CD14-positive monocyte (primary cell): ENCODE measurements around the gene NAT14. TPM values are rescaled to one million over a fixed set of nuclear protein-coding genes. Genes with fewer than 3 reads are reported as not detected.
A peak's percentile ranks its signal among the peaks of the same experiment; 100 is the strongest.

Experiments used
- DNase-seq, 3 donors: peaks; one replicate each; pipeline ENCODE4 v3.0.0-alpha.2; 2011 to 2022
- H2AFZ ChIP-seq: 2 replicates; pipeline ENCODE4 v1.6.0; 2012; ENCODE audit warnings: mild to moderate bottlenecking, low read depth, low read length, inconsistent platforms; ENCODE audit not compliant: insufficient read depth, poor library complexity, severe bottlenecking
- H3K27ac ChIP-seq, 2 donors: 1 replicate in 1 of 2; 2 replicates in 1 of 2; pipeline ENCODE4 v1.5.1; 2012 to 2013; ENCODE audit warnings: low read length in 2 of 2, control low read depth in 1 of 2, inconsistent platforms in 1 of 2, low read depth in 1 of 2, mild to moderate bottlenecking in 1 of 2
- H3K27me3 ChIP-seq, 2 donors: one replicate each; pipeline versions ENCODE4 v1.6.0 to v1.6.1; 2011 to 2013; ENCODE audit warnings: low read length in 2 of 2; ENCODE audit not compliant: control insufficient read depth in 2 of 2, insufficient read depth in 2 of 2
- H3K36me3 ChIP-seq, 2 donors: replicated peaks in 1 of 2; 1 replicate in 1 of 2; 2 replicates in 1 of 2; pipeline versions ENCODE4 v1.5.1 to v1.6.1; 2012 to 2013; ENCODE audit warnings: low read length in 2 of 2, control low read depth in 1 of 2, inconsistent platforms in 1 of 2, mild to moderate bottlenecking in 1 of 2; ENCODE audit not compliant: insufficient read depth in 2 of 2, control insufficient read depth in 1 of 2
- H3K4me1 ChIP-seq, 2 donors: 1 replicate in 1 of 2; 2 replicates in 1 of 2; pipeline versions ENCODE4 v1.5.1 to v1.6.1; 2012 to 2013; ENCODE audit warnings: low read length in 2 of 2, control low read depth in 1 of 2, inconsistent platforms in 1 of 2, mild to moderate bottlenecking in 1 of 2, moderate library complexity in 1 of 2; ENCODE audit not compliant: insufficient read depth in 2 of 2, control insufficient read depth in 1 of 2
- H3K4me2 ChIP-seq: replicated peaks from 2 replicates; pipeline ENCODE3; 2012; ENCODE audit warnings: low read length, moderate library complexity, mild to moderate bottlenecking; ENCODE audit not compliant: poor library complexity, severe bottlenecking; ENCODE audit errors: extremely low read depth
- H3K4me3 ChIP-seq, 3 experiments: fragments of 200-600 bp in 1 of 3; sonication (generic) in 1 of 3; replicated peaks in 1 of 3; 1 replicate in 2 of 3; 2 replicates in 1 of 3; pipeline ENCODE4 v1.5.1; 2011 to 2013; ENCODE audit warnings: low read length in 3 of 3, mild to moderate bottlenecking in 3 of 3, control low read depth in 2 of 3, low read depth in 2 of 3, inconsistent platforms in 1 of 3, moderate library complexity in 1 of 3
- H3K79me2 ChIP-seq: 2 replicates; pipeline ENCODE4 v1.6.0; 2012; ENCODE audit warnings: mild to moderate bottlenecking, control low read depth, inconsistent platforms, low read length, moderate library complexity; ENCODE audit not compliant: insufficient read depth
- H3K9ac ChIP-seq: 2 replicates; pipeline ENCODE4 v1.6.0; 2017; ENCODE audit warnings: low read length, mild to moderate bottlenecking; ENCODE audit not compliant: insufficient read depth, poor library complexity, severe bottlenecking
- H3K9me3 ChIP-seq, 2 donors: replicated peaks in 1 of 2; 1 replicate in 1 of 2; 2 replicates in 1 of 2; pipeline versions ENCODE4 v1.5.1 to v1.6.1; 2012 to 2013; ENCODE audit warnings: low read length in 2 of 2, control low read depth in 1 of 2; ENCODE audit not compliant: control insufficient read depth in 1 of 2, insufficient read depth in 1 of 2
- H4K20me1 ChIP-seq: 2 replicates; pipeline ENCODE4 v1.6.0; 2012; ENCODE audit warnings: mild to moderate bottlenecking, low read length, control low read depth, moderate library complexity; ENCODE audit not compliant: insufficient read depth
- H3K27ac Mint-ChIP-seq, 7 donors: one replicate each; pipeline ENCODE4 v1.8.0; 2020; ENCODE audit warnings: mild to moderate bottlenecking in 7 of 7, mixed read lengths in 7 of 7, moderate library complexity in 6 of 7, inconsistent platforms in 2 of 7
- H3K27me3 Mint-ChIP-seq, 3 donors: one replicate each; pipeline ENCODE4 v1.8.0; 2021 to 2022; ENCODE audit warnings: low read depth in 3 of 3, mild to moderate bottlenecking in 3 of 3, mixed read lengths in 3 of 3, moderate library complexity in 3 of 3, inconsistent platforms in 1 of 3
- H3K36me3 Mint-ChIP-seq, 2 donors: one replicate each; pipeline ENCODE4 v1.8.0; 2020; ENCODE audit warnings: mixed read lengths in 2 of 2, inconsistent platforms in 1 of 2, mild to moderate bottlenecking in 1 of 2
- H3K4me1 Mint-ChIP-seq: one replicate; pipeline ENCODE4 v1.8.0; 2020; ENCODE audit warnings: mild to moderate bottlenecking, mixed read lengths
- H3K4me3 Mint-ChIP-seq, 2 donors: one replicate each; pipeline ENCODE4 v1.8.0; 2020; ENCODE audit warnings: mild to moderate bottlenecking in 2 of 2, mixed read lengths in 2 of 2, moderate library complexity in 1 of 2
- H3K9me3 Mint-ChIP-seq, 7 donors: one replicate each; pipeline ENCODE4 v1.8.0; 2020 to 2022; ENCODE audit warnings: mixed read lengths in 7 of 7, mild to moderate bottlenecking in 6 of 7, moderate library complexity in 6 of 7, inconsistent platforms in 2 of 7
- WGBS: methylation state at CpG from one replicate; pipeline ENCODE4 v1.1.5; 2013; ENCODE audit warnings: missing lambda C conversion rate; ENCODE audit not compliant: insufficient coverage; 5-methylcytosine and 5-hydroxymethylcytosine counted together
- intact Hi-C, 2 donors: fragments of 100-400 bp; cut with micrococcal nuclease; formaldehyde crosslinking; loops; one replicate each; pipeline versions ENCODE4 v1.15.0 to v1.15.1; 2023
- polyA plus RNA-seq, 3 donors: library from polyadenylated mRNA; depleted of rRNA in 1 of 3; unstranded in 2 of 3; stranded (reverse) in 1 of 3; fragments of 300-500 nt in 2 of 3; fragments of >200 nt in 1 of 3; fragmentation: Illumina TruSeq in 2 of 3; gene quantifications; 1 replicate in 2 of 3; 2 replicates in 1 of 3; pipeline ENCODE4 v1.2.3, GENCODE V29; 2012 to 2021
- TF ChIP-seq, protein P1 (sequence below): fragments of 200-600 bp; IDR thresholded peaks from one replicate; pipeline ENCODE4 v1.8.0; 2022; ENCODE audit warnings: antibody characterized with exemption, mild to moderate bottlenecking

The NAT14 gene
- polyA plus RNA-seq, 3 donors = 1.5 to 2.2 (median 1.9) TPM

- DNase-seq = no peak
- no peaks in the 10 kb centered on the region for H3K36me3 Mint-ChIP-seq
- peaks cover 0 to 3% (median 0%) of the 10 kb centered on the region in 7 donors for H3K9me3 Mint-ChIP-seq
- no peaks in the 10 kb centered on the region for H3K36me3 ChIP-seq
- no peak overlapping the region for H2AFZ ChIP-seq
- no peak overlapping the region for H3K4me3 ChIP-seq
- H3K4me1 Mint-ChIP-seq = no peaks in the 10 kb centered on the region
- TF ChIP-seq, protein P1, sequence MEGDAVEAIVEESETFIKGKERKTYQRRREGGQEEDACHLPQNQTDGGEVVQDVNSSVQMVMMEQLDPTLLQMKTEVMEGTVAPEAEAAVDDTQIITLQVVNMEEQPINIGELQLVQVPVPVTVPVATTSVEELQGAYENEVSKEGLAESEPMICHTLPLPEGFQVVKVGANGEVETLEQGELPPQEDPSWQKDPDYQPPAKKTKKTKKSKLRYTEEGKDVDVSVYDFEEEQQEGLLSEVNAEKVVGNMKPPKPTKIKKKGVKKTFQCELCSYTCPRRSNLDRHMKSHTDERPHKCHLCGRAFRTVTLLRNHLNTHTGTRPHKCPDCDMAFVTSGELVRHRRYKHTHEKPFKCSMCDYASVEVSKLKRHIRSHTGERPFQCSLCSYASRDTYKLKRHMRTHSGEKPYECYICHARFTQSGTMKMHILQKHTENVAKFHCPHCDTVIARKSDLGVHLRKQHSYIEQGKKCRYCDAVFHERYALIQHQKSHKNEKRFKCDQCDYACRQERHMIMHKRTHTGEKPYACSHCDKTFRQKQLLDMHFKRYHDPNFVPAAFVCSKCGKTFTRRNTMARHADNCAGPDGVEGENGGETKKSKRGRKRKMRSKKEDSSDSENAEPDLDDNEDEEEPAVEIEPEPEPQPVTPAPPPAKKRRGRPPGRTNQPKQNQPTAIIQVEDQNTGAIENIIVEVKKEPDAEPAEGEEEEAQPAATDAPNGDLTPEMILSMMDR = no peak
- whole genome bisulfite sequencing = 80% methylated on average over 11 of the region's 38 CpGs
- H3K4me1 ChIP-seq = no peaks in the 10 kb centered on the region
- no peak overlapping the region for H3K27ac Mint-ChIP-seq
- peaks cover 0 to 9% of the 10 kb centered on the region in 2 donors for H3K27me3 ChIP-seq
- no peaks in the 10 kb centered on the region for H4K20me1 ChIP-seq
- intact Hi-C loops = no loop called here
- peaks cover 14 to 28% (median 24%) of the 10 kb centered on the region in 3 donors for H3K27me3 Mint-ChIP-seq
- no peak overlapping the region for H3K9ac ChIP-seq
- H3K9me3 ChIP-seq = no peaks in the 10 kb centered on the region
- no peaks in the 10 kb centered on the region for H3K79me2 ChIP-seq
- no peak overlapping the region for H3K27ac ChIP-seq
- H3K4me3 Mint-ChIP-seq = no peak overlapping the region
- no peak overlapping the region for H3K4me2 ChIP-seq
Measured at GRCh38 chr19:55493645-55494171, 8.7 kb downstream of the NAT14 start.

DNA sequence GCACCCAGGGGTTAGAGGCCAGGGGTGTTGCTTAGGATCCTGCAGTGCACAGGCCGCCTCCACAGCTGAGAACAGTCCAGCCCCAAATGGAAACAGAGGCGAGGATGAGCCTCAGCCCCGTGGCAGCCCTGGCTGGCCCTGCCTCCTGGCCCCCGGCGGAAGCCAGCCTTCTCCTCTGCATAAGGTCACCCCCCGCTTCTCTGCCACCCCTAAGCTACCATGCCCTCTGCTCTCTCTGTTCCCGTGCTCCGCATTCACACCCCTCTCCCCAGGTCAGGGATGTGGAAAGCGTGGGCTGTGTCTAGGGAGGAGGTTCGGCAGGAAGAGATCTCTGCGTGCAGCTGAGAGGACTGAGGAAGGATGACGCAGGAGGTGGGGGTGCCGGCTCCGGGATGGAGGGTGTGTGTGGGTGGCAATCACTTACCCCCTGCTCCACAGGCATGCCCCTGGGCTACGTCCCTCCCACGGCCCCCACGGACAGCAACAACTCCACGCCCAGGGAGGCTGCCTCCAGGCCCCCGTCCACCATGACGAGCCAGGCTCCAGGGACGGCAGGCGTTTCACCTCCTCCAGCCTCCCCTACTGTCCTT, 9.3 kb downstream of the NAT14 start:
- Mint-ChIP-seq H3K36me3 (no peaks in the 10 kb centered on the region), H3K4me3 (peak overlapping the region in 1 of 2 donors; percentile 60), H3K27me3 (peaks cover 14 to 28% (median 24%) of the 10 kb centered on the region in 3 donors), H3K27ac (no peak overlapping the region), H3K4me1 (no peaks in the 10 kb centered on the region), H3K9me3 (peaks cover 0 to 3% (median 0%) of the 10 kb centered on the region in 7 donors)
- Histone ChIP-seq H3K27ac (no peak overlapping the region), H2AFZ (peak overlapping the region; percentile 21), H3K9ac (no peak overlapping the region), H3K36me3 (no peaks in the 10 kb centered on the region), H3K27me3 (peaks cover 0 to 9% of the 10 kb centered on the region in 2 donors), H3K79me2 (no peaks in the 10 kb centered on the region), H3K4me2 (no peak overlapping the region), H3K4me1 (no peaks in the 10 kb centered on the region), H3K9me3 (no peaks in the 10 kb centered on the region), H4K20me1 (no peaks in the 10 kb centered on the region), H3K4me3 (no peak overlapping the region)
- TF ChIP-seq, protein P1 = no peak
- no peak for DNase-seq
- WGBS = 58% methylated on average over 13 of the region's 22 CpGs
- intact Hi-C loops = no loop called here
